CD4-positive, alpha-beta T cell treated with Interleukin-15 for 4 hours (primary cell): ENCODE results near the gene ATP1A2.

Experiments used
- DNase-seq: peaks from one replicate; pipeline ENCODE4 v3.0.0-alpha.2; 2020; ENCODE audit warnings: low spot score

ATP1A2 gene

DNA sequence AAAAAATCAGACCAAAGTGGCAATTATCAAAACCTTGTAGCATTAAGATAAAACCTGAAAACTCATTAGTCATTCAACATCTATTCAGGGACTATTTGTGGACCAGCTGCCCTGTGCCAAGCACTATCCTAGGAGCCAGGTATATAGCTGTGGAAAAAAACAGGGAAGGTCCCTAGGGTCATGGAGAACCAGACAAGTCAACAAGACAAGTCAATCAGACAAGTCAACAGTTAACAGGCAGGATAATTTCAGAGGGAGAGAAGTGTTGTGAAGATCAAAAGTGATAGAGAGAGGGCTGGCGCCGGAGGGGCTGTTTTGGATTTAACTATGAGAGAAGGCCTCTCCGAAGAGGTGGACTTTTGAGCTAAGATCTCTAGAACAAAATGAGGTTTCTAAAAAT, 32.6 kb downstream of the ATP1A2 start:
- no peak for DNase-seq

GRCh38 chr1:160149233-160149632, 33.7 kb downstream of the ATP1A2 start:
- DNase-seq = no peak

- DNase-seq = no peak
Observed at GRCh38 chr1:160149716-160150115, 34.2 kb downstream of the ATP1A2 start.

- no peak for DNase-seq
Observed at GRCh38 chr1:160151303-160151702, 35.7 kb downstream of the ATP1A2 start, which contains the start of gene ATP1A4. ATP1A4 (plus strand) TSS chr1:160151603; CDS start chr1:160152041, 438 bp downstream.

DNA sequence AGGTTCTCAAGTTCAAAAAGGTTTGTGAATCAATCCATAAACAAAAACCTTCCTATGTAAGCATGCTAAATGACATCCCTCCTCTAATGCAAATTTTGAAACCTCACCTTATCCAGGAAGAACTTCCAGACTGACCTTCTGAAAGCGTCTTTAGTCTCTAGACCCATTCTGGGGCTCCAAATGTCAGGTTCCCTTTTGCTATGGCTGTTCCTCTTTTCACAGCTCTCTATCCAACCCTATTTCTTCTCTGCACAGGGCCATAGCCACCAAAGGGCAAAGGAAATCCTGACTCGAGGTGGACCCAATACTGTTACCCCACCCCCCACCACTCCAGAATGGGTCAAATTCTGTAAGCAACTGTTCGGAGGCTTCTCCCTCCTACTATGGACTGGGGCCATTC, 39.2 kb downstream of the ATP1A2 start:
- DNase-seq = no peak

- DNase-seq = no peak
Observed at GRCh38 chr1:160156361-160156760, 40.8 kb downstream of the ATP1A2 start.

- DNase-seq = no peak
Observed at GRCh38 chr1:160157174-160157573, 41.6 kb downstream of the ATP1A2 start.

DNA sequence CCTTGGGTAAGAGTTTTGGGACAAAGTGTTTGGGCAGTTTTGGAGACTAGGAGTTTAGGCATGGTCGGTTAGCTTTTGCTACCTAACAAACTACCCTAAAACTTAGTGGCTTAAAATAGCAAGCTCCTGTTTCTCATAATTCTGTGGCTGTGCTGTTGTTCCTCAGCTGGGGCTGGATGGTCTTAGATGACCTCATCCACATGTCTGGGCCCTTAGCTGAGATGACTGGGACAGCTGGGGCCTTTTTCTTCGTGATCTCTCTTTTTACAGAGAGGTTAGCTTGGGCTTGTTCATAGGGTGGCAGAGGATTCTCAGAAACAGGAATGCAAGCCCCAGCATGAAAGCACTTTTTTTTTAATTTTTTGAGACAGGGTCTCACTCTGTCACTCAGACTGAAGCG, 42.5 kb downstream of the ATP1A2 start:
- DNase-seq = no peak

GRCh38 chr1:160158534-160158933, 43.0 kb downstream of the ATP1A2 start:
- DNase-seq = no peak

DNA sequence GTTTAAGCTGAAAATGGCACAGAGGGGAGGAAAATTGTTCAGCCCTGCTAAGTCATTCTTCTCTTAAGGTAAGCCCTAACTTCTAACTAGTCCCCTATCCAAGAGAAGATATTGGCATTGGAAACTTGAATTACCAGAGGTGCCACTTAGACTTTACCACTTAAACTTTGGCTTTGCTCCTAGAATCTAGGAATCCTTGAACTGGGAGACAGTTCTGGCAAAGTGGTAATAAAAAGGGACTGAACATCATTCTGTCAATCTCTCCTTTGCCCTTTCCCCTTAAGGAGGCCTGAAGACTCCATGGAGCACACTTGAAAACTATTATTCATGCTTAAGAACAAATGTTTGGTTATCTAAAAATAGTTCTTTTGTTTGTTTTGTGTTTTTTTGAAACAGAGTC, 44.3 kb downstream of the ATP1A2 start:
- DNase-seq = no peak

DNA sequence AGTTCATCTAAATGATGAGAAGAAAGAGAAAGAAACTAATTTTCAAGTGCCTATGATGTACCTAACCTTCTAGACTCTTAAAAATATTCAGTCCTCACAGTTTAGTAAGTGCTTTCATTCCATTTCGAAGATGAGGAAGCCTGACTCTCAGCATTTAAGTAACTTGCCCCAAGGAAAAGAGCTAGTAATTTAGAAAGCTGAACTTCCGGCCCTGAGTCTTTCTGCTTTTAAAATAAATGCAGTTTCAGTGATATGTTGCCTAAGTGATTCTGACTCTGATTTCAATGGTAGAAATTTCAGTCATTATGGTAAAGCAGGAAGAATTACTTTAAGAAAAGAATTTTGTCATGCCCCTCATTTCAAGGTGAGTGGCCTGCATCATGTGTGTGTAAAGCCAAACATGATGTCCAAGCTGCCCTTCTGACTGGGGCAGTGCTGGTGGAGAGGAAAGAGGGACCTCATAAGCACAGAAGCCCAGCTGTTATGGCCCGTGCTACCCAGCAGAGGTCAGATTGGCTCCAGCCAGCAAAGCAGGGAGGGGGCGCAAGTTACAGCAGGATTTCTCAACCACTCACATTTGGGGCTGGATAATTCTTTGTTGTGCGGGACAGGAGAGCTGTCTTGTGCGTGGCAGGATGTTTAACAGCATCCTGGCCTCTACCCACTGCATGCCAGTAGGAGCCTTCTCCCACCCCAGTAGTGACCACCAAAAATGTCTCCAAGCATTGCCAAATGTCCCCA, 46.6 kb downstream of the ATP1A2 start:
- DNase-seq = no peak

- no peak for DNase-seq
Observed at GRCh38 chr1:160162931-160163330, 47.4 kb downstream of the ATP1A2 start.

- DNase-seq = no peak
Observed at GRCh38 chr1:160163615-160164014, 48.1 kb downstream of the ATP1A2 start.

DNA sequence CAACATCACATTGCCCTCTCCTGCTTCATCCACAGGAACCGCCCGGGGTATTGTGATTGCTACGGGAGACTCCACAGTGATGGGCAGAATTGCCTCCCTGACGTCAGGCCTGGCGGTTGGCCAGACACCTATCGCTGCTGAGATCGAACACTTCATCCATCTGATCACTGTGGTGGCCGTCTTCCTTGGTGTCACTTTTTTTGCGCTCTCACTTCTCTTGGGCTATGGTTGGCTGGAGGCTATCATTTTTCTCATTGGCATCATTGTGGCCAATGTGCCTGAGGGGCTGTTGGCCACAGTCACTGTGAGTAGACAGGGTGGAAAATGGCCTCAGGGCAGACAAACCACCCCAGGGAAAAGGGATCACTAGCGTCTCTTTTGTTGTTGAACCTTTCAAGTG, 48.6 kb downstream of the ATP1A2 start:
- no peak for DNase-seq

GRCh38 chr1:160166166-160166868, 50.8 kb downstream of the ATP1A2 start:
- no peak for DNase-seq

DNA sequence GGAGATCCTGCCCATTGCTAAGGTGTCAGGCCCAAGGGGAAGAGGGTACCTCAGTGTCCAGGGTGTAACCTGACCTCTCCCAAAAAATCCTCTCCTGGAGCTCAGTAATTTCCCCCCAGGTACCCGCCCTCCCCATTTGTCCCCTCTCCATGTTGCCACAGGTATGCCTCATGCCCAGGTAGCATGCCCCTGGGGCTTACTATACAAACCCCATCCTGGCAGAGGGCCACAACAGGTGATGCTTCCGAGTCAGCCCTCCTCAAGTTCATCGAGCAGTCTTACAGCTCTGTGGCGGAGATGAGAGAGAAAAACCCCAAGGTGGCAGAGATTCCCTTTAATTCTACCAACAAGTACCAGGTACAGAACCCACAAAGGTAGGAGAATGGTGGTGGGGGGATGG, 51.5 kb downstream of the ATP1A2 start:
- no peak for DNase-seq

GRCh38 chr1:160167580-160167979, 52.0 kb downstream of the ATP1A2 start:
- DNase-seq = no peak

GRCh38 chr1:160168016-160168415, 52.5 kb downstream of the ATP1A2 start:
- no peak for DNase-seq

DNA sequence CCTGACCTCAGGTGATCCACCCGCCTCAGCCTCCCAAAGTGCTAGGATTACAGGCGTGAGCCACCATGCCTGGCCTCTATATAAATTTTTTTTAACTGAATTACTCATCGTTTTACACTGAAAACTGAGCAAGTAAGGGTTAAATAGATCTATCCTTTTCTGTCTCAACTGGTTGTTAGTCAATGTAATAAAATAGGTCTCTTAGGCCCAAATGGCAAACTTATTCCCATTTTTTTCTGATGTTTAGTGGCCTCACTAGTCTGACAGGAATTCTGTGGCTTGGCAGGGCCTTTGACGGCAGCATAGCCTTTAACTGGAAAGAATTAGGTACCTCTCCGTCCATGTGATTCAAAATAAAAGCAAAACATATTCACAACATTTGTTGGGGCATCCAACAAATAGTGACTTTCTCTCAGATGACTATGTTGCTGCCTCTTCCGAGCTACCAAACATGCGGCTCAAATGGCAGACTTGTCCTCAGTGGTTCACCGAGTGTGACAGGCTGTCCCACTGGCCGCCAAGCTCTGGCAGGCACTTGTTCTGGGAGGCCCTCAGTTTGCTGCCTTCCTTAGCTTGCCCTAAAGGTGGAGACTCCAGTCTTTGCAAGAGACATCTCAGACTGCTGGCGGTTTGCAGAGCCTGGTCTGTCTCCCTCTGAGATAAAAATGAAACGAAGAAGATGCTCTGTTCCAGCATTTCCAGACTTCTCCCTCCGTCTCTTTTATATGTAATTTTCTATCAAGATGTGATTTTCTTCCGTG, 53.2 kb downstream of the ATP1A2 start:
- DNase-seq = no peak

DNA sequence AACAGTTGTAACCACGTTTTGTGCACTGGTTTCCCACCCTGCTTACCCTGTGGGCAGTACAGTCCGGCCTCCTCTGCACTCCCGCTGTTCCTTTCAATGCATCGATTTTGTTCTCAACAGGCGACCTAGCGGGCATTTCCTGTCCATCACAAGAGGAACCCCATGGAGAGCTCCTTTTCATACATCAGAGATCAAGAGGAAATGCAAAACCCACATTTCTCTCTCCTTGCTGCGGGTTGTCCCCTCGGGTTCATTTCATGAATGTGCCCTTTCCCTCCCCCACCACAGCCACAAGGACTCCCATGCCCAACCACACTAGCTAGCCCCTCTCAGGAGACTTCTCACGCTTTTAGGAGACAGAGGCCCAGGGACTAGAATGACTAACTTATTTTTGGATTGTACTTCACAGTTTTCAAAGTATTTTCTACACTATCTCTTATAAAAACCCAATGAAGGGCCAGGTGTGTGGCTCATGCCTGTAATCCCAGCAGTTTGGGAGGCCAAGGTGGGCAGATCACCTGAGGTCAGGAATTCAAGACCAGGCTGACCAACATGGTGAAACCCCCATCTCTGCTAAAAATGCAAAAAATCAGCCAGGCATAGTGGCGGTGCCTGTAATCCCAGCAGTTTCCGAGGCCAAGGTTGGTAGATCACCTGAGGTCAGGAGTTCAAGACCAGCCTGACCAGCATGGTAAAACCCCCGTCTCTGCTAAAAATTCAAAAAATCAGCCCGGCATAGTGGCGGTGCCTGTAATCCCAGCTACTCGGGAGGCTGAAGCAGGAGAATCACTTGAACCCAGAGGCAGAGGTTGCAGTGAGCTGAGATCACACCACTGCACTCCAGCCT, 54.2 kb downstream of the ATP1A2 start:
- no peak for DNase-seq

- DNase-seq = no peak
Observed at GRCh38 chr1:160171354-160171753, 55.8 kb downstream of the ATP1A2 start.

DNA sequence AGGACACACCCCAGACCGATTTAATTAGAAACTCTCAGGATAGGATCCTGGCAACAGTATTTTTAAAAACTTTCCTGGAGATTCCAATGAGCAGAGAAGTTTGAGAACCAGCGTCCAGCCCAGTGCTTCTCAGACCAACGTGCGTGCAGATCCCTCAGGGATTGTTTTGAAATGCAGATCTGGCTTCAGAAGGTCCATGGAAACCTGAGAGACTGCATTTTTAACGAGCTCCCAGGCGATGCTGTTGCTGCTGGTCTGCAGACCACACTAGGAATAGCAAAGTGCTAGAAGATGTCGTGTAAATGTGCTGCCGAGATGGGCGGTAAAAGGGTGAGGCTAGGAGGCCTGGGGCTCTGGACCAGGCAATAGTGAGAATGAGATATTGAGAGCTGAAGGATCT, 56.4 kb downstream of the ATP1A2 start:
- no peak for DNase-seq
